OCI-LY7 (cell line): Measurements from ENCODE around the gene PCBP3. TPM values are rescaled to one million over a fixed set of nuclear protein-coding genes. Genes with fewer than 3 reads are reported as not detected.

ENCODE experiments used
- BruUV-seq: library from RNA; stranded (reverse); fragments of 400-500 nt; replicated peaks from 2 replicates; lab custom pipeline; 2021; lab: Mats Ljungman, UMichigan
- CTCF ChIA-PET: fragments of 300-600 bp; sonication (Branson Sonifier 250); formaldehyde crosslinking; loops from one replicate; lab custom pipeline; 2022; ENCODE audit warnings: antibody characterized with exemption; ENCODE audit not compliant: unreplicated experiment; lab: Charles Lee
- POLR2A ChIA-PET: fragments of 300-600 bp; sonication (Branson Sonifier 250); formaldehyde crosslinking; loops from one replicate; lab custom pipeline; 2022; ENCODE audit warnings: antibody characterized with exemption; lab: Charles Lee
- DNase-seq: peaks from one replicate; pipeline ENCODE4 v3.0.0-alpha.2; 2015; ENCODE audit warnings: low spot score
- H2AFZ ChIP-seq: fragments of 200-600 bp; sonication (generic), shearing (Covaris generic); 2 replicates; pipeline ENCODE4 v1.6.1; 2014; ENCODE audit warnings: mild to moderate bottlenecking, antibody characterized with exemption, low read length, moderate library complexity
- H3K27ac ChIP-seq: fragments of 200-600 bp; sonication (generic); 2 replicates; pipeline ENCODE4 v1.5.1; 2014; ENCODE audit warnings: mixed run types, low read depth, mild to moderate bottlenecking, moderate library complexity, low read length, inconsistent platforms; ENCODE audit not compliant: poor library complexity, severe bottlenecking
- H3K36me3 ChIP-seq: fragments of 200-600 bp; sonication (generic); 2 replicates; pipeline ENCODE4 v1.6.1; 2014; ENCODE audit warnings: mild to moderate bottlenecking, antibody characterized with exemption, low read length, moderate library complexity, mixed read lengths; ENCODE audit not compliant: insufficient read depth
- H3K4me1 ChIP-seq: fragments of 200-600 bp; sonication (generic); 2 replicates; pipeline ENCODE4 v1.5.1; 2014; ENCODE audit warnings: mild to moderate bottlenecking, low read length; ENCODE audit not compliant: insufficient read depth, poor library complexity, severe bottlenecking
- H3K4me2 ChIP-seq: fragments of 200-600 bp; sonication (generic); 2 replicates; pipeline ENCODE4 v1.6.1; 2014; ENCODE audit warnings: mild to moderate bottlenecking, low read length
- H3K4me3 ChIP-seq: fragments of 200-600 bp; sonication (generic); 2 replicates; pipeline ENCODE4 v1.5.1; 2014; ENCODE audit warnings: mild to moderate bottlenecking, low read depth, low read length; ENCODE audit not compliant: poor library complexity, severe bottlenecking
- H3K79me2 ChIP-seq: fragments of 200-600 bp; sonication (generic); 2 replicates; pipeline ENCODE4 v1.6.1; 2016; ENCODE audit warnings: low read depth, mild to moderate bottlenecking, low read length, moderate library complexity, mixed read lengths; ENCODE audit not compliant: insufficient read depth
- H3K9me2 ChIP-seq: fragments of 200-600 bp; sonication (generic); 2 replicates; pipeline ENCODE4 v1.6.1; 2016; ENCODE audit warnings: mild to moderate bottlenecking, low read length, mixed read lengths; ENCODE audit not compliant: insufficient read depth
- H3K9me3 ChIP-seq: fragments of 200-600 bp; sonication (generic); 2 replicates; pipeline ENCODE4 v1.6.1; 2014; ENCODE audit warnings: mild to moderate bottlenecking, mixed run types, low read length, mixed read lengths
- H4K20me1 ChIP-seq: fragments of 200-600 bp; sonication (generic); 2 replicates; pipeline ENCODE4 v1.6.1; 2014; ENCODE audit warnings: mild to moderate bottlenecking, antibody characterized with exemption, low read length, moderate library complexity, mixed read lengths; ENCODE audit not compliant: insufficient read depth
- EZH2phosphoT487 ChIP-seq: fragments of 200-600 bp; sonication (generic); IDR thresholded peaks from 2 replicates; pipeline ENCODE4 v1.6.1; 2018; ENCODE audit warnings: low read depth, borderline replicate concordance, mild to moderate bottlenecking, mixed run types, antibody characterized with exemption, low read length, moderate library complexity, mixed read lengths
- intact Hi-C: fragments of 100-400 bp; cut with micrococcal nuclease; formaldehyde crosslinking; loops from one replicate; pipeline ENCODE4 v1.10.0; 2022; ENCODE audit not compliant: unreplicated experiment
- total RNA-seq, 2 experiments: library from RNA; depleted of rRNA in 1 of 2; stranded (reverse); fragments of >200 nt in 1 of 2; shearing (Covaris generic) in 1 of 2; gene quantifications; 2 replicates each; pipeline ENCODE4 v1.2.3, GENCODE V29; 2014 to 2022
- TF ChIP-seq, protein P1 (sequence below): fragments of 200-600 bp; sonication (generic); conservative IDR thresholded peaks from 2 replicates; pipeline ENCODE4 v1.5.1; 2014; ENCODE audit warnings: mild to moderate bottlenecking, antibody characterized with exemption, low read length, moderate library complexity, mixed read lengths

PCBP3 gene
- total RNA-seq, 2 experiments from 2014 or later = 0.61 TPM; not detected in 1

GRCh38 chr21:45736690-45737484, 93.4 kb downstream of the PCBP3 start:
- CTCF ChIA-PET = no interaction called here

GRCh38 chr21:45737485-45738166, 94.1 kb downstream of the PCBP3 start:
- Histone ChIP-seq H3K27ac (no peak overlapping the region), H4K20me1 (no peaks in the 10 kb centered on the region), H3K79me2 (no peaks in the 10 kb centered on the region), H2AFZ (no peak overlapping the region), H3K4me2 (no peak overlapping the region), H3K4me1 (no peaks in the 10 kb centered on the region), H3K4me3 (no peak overlapping the region), H3K9me2 (no peaks in the 10 kb centered on the region), H3K9me3 (no peaks in the 10 kb centered on the region), H3K36me3 (no peaks in the 10 kb centered on the region)
- POLR2A ChIA-PET = interaction anchor here (0.7 kb wide), 2 partner anchors 111 to 792 kb away, joined by 3 to 4 read pairs; no protein-coding TSS in a partner anchor
- intact Hi-C loops = no loop called here
- CTCF ChIA-PET = no interaction called here
- no TSS peak for BruUV-seq
- no peak for DNase-seq
- no peak for TF ChIP-seq EZH2phosphoT487
- TF ChIP-seq, protein P1, sequence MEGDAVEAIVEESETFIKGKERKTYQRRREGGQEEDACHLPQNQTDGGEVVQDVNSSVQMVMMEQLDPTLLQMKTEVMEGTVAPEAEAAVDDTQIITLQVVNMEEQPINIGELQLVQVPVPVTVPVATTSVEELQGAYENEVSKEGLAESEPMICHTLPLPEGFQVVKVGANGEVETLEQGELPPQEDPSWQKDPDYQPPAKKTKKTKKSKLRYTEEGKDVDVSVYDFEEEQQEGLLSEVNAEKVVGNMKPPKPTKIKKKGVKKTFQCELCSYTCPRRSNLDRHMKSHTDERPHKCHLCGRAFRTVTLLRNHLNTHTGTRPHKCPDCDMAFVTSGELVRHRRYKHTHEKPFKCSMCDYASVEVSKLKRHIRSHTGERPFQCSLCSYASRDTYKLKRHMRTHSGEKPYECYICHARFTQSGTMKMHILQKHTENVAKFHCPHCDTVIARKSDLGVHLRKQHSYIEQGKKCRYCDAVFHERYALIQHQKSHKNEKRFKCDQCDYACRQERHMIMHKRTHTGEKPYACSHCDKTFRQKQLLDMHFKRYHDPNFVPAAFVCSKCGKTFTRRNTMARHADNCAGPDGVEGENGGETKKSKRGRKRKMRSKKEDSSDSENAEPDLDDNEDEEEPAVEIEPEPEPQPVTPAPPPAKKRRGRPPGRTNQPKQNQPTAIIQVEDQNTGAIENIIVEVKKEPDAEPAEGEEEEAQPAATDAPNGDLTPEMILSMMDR = no peak

More at GRCh38 chr21:45736690-45737484, 93.4 kb downstream of the PCBP3 start:
- intact Hi-C loops = no loop called here
- POLR2A ChIA-PET = no interaction called here
- no peaks in the 10 kb centered on the region for H3K9me2 ChIP-seq
- no TSS peak for BruUV-seq
- no peaks in the 10 kb centered on the region for H4K20me1 ChIP-seq
- no peaks in the 10 kb centered on the region for H3K9me3 ChIP-seq
- no peak overlapping the region for H3K27ac ChIP-seq
- H3K4me1 ChIP-seq = no peaks in the 10 kb centered on the region
- no peaks in the 10 kb centered on the region for H3K36me3 ChIP-seq
- DNase-seq = no peak
- H3K4me3 ChIP-seq = no peak overlapping the region
- H2AFZ ChIP-seq = no peak overlapping the region
- no peak for TF ChIP-seq EZH2phosphoT487
- TF ChIP-seq, protein P1 = no peak
- H3K4me2 ChIP-seq = no peak overlapping the region
- no peaks in the 10 kb centered on the region for H3K79me2 ChIP-seq
